ENCODE measurements around the gene CST4. TPM values are rescaled to one million over a fixed set of nuclear protein-coding genes. Genes with fewer than 3 reads are reported as not detected.
"Not testable (repeated sequence)": the region's sequence is repeated elsewhere in the genome, so short reads cannot be mapped to it uniquely, and the experiment has no call there.

The CST4 gene
- total RNA-seq, 1 donor from 2014 or later, result not detected

DNA sequence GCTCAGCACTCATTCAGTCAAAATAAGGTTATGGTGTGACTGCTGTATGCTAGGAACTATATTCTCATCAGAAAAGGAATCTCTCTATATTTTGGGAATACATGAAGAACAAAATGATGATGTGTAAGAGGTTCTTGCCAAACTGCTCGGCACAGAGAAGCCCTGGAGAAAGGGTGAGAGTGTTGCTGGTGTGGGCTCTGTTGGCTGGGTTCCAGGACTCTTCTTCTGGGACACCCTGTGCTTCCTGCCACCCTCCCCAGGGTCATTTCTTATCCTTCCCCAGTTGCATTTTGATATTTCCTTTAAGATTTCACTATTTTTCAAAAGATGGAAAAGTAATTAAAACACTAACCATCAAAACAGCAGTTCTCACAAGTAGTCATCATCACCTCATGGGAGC lies 33.1 kb upstream of the CST4 start:
- Mint-ChIP-seq H3K27me3 (ENCODE audit: unreplicated experiment) (no peaks in the 10 kb centered on the region), H3K36me3 (ENCODE audit: low read depth, unreplicated experiment) (no peaks in the 10 kb centered on the region), H3K4me1 (ENCODE audit: unreplicated experiment) (peaks cover 9% of the 10 kb centered on the region), H3K27ac (ENCODE audit: unreplicated experiment) (no peak overlapping the region), H3K4me3 (ENCODE audit: unreplicated experiment) (no peak overlapping the region), H3K9me3 (ENCODE audit: unreplicated experiment) (no peaks in the 10 kb centered on the region)
- TF ChIP-seq, protein P1, sequence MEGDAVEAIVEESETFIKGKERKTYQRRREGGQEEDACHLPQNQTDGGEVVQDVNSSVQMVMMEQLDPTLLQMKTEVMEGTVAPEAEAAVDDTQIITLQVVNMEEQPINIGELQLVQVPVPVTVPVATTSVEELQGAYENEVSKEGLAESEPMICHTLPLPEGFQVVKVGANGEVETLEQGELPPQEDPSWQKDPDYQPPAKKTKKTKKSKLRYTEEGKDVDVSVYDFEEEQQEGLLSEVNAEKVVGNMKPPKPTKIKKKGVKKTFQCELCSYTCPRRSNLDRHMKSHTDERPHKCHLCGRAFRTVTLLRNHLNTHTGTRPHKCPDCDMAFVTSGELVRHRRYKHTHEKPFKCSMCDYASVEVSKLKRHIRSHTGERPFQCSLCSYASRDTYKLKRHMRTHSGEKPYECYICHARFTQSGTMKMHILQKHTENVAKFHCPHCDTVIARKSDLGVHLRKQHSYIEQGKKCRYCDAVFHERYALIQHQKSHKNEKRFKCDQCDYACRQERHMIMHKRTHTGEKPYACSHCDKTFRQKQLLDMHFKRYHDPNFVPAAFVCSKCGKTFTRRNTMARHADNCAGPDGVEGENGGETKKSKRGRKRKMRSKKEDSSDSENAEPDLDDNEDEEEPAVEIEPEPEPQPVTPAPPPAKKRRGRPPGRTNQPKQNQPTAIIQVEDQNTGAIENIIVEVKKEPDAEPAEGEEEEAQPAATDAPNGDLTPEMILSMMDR (IDR thresholded peaks at IDR 0.05; ENCODE audit: unreplicated experiment), result no peak
- DNase-seq (ENCODE audit: low spot score), result no peak

DNA sequence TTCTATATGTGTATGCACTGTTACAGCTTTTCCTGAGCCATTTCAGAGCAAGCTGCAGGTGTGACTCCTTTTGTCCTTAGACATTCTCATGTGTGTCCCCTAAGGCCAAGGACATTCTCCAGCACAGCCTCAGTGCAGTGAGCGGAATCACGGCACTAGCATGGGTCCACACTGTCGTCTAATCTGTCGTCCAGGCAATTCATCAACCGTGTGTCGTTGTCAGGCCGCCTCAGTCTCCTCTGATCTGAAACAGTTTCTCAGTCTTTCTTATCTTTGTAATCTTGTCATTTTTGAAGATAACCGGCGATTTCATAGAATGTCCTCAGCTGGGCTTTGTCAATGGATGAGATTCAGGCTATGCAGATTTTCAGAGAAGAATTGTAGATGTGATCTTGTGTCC lies 30.5 kb upstream of the CST4 start:
- H3K9me3 Mint-ChIP-seq (ENCODE audit: unreplicated experiment); DNase-seq (ENCODE audit: low spot score): not testable (repeated sequence)

DNA sequence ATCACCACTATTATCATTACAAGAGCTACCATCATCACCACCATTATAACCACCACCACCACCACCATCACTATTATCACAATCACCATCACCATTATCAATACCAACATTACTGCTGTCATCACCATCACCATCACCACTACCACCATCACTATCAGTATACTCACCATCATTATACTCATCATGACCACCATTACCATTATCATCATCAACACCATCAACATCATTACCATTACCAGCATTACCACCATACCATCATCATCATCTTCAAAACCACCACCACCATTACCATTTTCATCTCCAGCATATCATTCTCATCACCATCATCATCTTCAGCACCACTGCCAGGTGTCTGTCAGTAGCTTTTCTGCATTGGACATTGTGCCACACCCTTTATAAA lies 22.9 kb upstream of the CST4 start:
- not testable (repeated sequence) for H3K27me3 Mint-ChIP-seq (ENCODE audit: unreplicated experiment); H3K4me1 Mint-ChIP-seq (ENCODE audit: unreplicated experiment); H3K9me3 Mint-ChIP-seq (ENCODE audit: unreplicated experiment); H3K27ac Mint-ChIP-seq (ENCODE audit: unreplicated experiment); H3K36me3 Mint-ChIP-seq (ENCODE audit: low read depth, unreplicated experiment); DNase-seq (ENCODE audit: low spot score); H3K4me3 Mint-ChIP-seq (ENCODE audit: unreplicated experiment)

More for the DNA sequence above, 30.5 kb upstream of the CST4 start:
- not testable (repeated sequence) for H3K4me3 Mint-ChIP-seq (ENCODE audit: unreplicated experiment); H3K27ac Mint-ChIP-seq (ENCODE audit: unreplicated experiment); H3K4me1 Mint-ChIP-seq (ENCODE audit: unreplicated experiment); H3K36me3 Mint-ChIP-seq (ENCODE audit: low read depth, unreplicated experiment); H3K27me3 Mint-ChIP-seq (ENCODE audit: unreplicated experiment)

DNA sequence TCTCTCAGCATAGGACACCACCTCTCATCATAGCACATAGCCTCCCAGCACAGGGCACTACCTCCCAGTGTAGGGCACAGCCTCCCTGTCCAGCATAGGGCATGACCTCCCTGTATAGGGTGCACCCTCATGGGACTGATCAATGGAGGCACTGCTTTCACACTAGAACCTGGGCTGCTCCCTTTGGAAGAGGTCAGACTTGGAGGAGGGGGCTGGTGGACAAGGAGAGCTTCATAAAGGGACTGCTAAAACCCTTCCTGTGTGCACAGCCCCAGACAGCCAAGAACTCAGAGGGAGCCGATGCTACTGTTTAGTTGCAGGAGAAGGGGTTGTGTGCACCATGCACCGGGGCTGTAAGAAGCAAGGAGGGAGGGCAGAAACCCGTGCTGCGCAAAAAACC lies 21.9 kb upstream of the CST4 start:
- Mint-ChIP-seq H3K36me3 (ENCODE audit: low read depth, unreplicated experiment) (no peaks in the 10 kb centered on the region), H3K9me3 (ENCODE audit: unreplicated experiment) (no peaks in the 10 kb centered on the region), H3K4me1 (ENCODE audit: unreplicated experiment) (no peaks in the 10 kb centered on the region), H3K27me3 (ENCODE audit: unreplicated experiment) (no peaks in the 10 kb centered on the region), H3K4me3 (ENCODE audit: unreplicated experiment) (no peak overlapping the region), H3K27ac (ENCODE audit: unreplicated experiment) (no peak overlapping the region)
- TF ChIP-seq, protein P1 (IDR thresholded peaks at IDR 0.05; ENCODE audit: unreplicated experiment), result no peak
- DNase-seq (ENCODE audit: low spot score), result no peak

DNA sequence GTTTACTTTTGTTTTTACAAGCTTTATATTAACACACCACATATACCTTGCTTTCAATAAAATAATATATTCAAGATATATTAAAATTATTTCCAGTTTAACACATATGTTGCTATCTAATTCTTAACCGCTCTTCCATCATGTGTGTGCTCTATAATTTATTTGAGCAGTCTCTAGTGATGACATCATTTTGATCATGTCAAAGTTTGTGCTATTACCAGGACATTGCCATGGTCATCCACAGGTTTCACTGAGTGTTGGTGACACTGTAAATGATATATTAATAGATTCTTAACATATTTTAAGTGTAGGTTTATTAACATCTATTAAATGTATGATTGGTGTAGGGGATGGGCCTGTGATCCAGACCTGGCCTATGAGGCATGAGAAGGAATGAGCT lies 17.1 kb upstream of the CST4 start:
- no peaks in the 10 kb centered on the region for H3K4me1 Mint-ChIP-seq (ENCODE audit: unreplicated experiment)
- H3K27ac Mint-ChIP-seq (ENCODE audit: unreplicated experiment), result no peak overlapping the region
- H3K27me3 Mint-ChIP-seq (ENCODE audit: unreplicated experiment), result no peaks in the 10 kb centered on the region
- no peak for DNase-seq (ENCODE audit: low spot score)
- H3K9me3 Mint-ChIP-seq (ENCODE audit: unreplicated experiment), result no peaks in the 10 kb centered on the region
- no peak overlapping the region for H3K4me3 Mint-ChIP-seq (ENCODE audit: unreplicated experiment)
- TF ChIP-seq, protein P1 (IDR thresholded peaks at IDR 0.05; ENCODE audit: unreplicated experiment), result no peak
- no peaks in the 10 kb centered on the region for H3K36me3 Mint-ChIP-seq (ENCODE audit: low read depth, unreplicated experiment)

DNA sequence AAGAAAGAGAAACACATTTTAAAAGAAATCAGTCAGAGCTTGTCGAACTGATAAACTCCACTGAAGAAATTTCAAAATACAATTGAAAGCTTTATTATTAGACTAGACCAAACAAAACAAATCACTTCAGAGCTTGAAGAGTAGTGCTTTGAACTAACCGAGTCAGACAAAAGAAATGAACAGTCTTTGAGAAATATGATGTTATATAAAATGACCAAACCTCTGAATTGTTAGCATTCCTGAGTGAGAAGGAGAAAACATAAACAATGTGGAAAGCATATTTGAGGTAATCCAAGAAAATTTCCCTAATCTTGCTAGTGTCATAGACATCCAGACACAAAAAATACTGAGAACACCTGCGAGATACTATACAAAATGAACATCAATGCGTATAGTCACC lies 13.2 kb upstream of the CST4 start:
- H3K4me1 Mint-ChIP-seq (ENCODE audit: unreplicated experiment), result peaks cover 4% of the 10 kb centered on the region
- TF ChIP-seq, protein P1 (IDR thresholded peaks at IDR 0.05; ENCODE audit: unreplicated experiment), result no peak
- no peak for DNase-seq (ENCODE audit: low spot score)
- no peaks in the 10 kb centered on the region for H3K27me3 Mint-ChIP-seq (ENCODE audit: unreplicated experiment)
- H3K9me3 Mint-ChIP-seq (ENCODE audit: unreplicated experiment), result no peaks in the 10 kb centered on the region
- H3K4me3 Mint-ChIP-seq (ENCODE audit: unreplicated experiment), result no peak overlapping the region
- no peak overlapping the region for H3K27ac Mint-ChIP-seq (ENCODE audit: unreplicated experiment)
- no peaks in the 10 kb centered on the region for H3K36me3 Mint-ChIP-seq (ENCODE audit: low read depth, unreplicated experiment)

All from endothelial cell (in vitro differentiated cells).